ENCODE results near the gene IL32.
A peak's percentile ranks its signal among the peaks of the same experiment; 100 is the strongest.
"Not testable (repeated sequence)": the region's sequence is repeated elsewhere in the genome, so short reads cannot be mapped to it uniquely, and the experiment has no call there.

The IL32 gene

DNA sequence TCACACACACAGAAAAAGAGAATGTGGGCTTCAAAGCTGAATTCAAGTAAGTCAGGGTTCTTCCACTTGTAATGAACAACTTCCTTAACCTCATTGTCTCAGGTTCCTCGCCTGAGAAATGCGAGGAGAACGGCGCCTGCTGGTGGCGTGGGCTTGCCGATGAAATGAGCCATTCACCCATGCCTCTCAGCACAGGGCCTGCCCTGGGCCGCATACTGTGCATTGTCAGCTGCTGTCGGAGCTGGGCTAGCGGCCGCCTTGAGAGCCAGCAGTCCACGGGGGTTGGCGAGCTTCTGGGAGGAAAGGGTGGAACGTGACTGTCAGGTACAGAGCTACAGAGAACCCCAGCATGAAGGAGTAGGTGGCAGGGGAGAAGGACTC lies 12.1 kb upstream of the IL32 start:
- DNase-seq, result not testable (repeated sequence)

- no peak for DNase-seq
Measured at GRCh38 chr16:3054965-3055733, 10.3 kb upstream of the IL32 start.

DNA sequence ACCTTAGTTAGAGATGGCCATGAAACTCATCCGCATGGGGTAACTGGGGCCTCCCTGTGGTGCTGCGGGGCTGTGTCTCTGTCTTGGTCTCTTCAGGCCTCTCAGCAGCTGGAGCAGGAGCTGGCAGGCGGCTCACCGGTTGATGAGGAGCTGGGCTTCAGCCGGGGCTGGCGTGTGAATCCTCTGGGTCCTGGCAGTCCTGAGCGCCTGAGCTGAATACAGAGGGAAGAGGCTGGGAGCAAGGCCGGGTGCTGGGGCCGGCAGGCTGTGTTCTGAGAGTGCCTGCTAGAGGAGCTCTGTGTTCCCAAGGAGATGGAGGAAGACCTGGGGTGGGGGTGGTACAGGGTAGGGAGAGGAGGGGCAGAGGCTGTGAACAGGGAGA lies 9.7 kb upstream of the IL32 start:
- DNase-seq, result not testable (repeated sequence)

DNA sequence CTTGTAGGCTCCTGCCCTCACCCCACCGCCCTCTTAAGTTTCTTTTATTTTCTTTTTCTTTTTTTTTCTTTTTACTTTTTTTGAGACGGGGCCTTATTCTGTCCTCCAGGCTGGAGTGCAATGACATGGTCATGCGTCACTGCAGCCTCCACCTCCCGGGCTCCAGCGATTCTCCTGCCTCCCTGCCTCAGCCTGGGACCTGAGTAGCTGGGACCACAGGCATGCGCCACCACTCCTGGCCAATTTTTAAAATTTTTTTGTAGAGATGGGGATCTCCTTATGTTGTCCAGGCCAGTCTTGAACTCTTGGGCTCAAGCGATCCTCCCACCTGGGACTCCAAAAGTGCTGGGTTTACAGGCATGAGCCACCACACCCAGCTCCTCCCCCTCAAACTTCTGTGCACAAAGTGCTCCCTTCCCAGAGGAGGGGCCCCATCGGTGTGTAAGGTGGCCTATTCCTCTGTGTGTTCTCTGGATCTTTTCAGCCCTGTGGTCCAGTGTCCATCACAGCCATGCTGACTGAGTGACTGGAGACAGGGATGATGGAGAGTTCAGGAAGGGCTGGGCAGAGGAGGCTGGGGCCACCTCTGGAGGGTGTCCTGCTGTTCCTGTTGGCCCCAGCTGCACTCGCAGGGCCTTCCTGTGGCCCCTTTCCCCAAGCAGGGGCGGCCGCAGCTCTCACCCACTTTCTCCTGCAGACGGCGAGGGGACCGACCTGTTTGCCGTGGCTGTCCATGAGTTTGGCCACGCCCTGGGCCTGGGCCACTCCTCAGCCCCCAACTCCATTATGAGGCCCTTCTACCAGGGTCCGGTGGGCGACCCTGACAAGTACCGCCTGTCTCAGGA lies 8.9 kb upstream of the IL32 start:
- no peak for DNase-seq

- no peak for DNase-seq
Measured at GRCh38 chr16:3057181-3058138, 8.0 kb upstream of the IL32 start.

DNA sequence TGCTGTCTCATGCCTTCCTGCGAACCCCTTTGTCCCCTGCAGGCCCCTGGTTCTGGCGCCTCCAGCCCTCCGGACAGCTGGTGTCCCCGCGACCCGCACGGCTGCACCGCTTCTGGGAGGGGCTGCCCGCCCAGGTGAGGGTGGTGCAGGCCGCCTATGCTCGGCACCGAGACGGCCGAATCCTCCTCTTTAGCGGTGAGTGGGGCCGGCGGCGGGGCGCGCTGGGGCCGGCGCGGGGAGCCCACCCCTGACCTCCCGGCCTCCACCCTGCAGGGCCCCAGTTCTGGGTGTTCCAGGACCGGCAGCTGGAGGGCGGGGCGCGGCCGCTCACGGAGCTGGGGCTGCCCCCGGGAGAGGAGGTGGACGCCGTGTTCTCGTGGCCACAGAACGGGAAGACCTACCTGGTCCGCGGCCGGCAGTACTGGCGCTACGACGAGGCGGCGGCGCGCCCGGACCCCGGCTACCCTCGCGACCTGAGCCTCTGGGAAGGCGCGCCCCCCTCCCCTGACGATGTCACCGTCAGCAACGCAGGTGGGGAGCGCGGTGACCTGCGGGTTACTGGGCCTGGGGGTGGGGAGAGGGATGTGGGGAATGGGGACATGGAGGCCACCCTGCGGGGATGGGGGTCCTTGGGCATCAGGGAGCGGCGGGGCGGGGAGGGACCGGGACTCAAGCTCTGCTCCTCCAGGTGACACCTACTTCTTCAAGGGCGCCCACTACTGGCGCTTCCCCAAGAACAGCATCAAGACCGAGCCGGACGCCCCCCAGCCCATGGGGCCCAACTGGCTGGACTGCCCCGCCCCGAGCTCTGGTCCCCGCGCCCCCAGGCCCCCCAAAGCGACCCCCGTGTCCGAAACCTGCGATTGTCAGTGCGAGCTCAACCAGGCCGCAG lies 7.1 kb upstream of the IL32 start:
- no peak for DNase-seq

DNA sequence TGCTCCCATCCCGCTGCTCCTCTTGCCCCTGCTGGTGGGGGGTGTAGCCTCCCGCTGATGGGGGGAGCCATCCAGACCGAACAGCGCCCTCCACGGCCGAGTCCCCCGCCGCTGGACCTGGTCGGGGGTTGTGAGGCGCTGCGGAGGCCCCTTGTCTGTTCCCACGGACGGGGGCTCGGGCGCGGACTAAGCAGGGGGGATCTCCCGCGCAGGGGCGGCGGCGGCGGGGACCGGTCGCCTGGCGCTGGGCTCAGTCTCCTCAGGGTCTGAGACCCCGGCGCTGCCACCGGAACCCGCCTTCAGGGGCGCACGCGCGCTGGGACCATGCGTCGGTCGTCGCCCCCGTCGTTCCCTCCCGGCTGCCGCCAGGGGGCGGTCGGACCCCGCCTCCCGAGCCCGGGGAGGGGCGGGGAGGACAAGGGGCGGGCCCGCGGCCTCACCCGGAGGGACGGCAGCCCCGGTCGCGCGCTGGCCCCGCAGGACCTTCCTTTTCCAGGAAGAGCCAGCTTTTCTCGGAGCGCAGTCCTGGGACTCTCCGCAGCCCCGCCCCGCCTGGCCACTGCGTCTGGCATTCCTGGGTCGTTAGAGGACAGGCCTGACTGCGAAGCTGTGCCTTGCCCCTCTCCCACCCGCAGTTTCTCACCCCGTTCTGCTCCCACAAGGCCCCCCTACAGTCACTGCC lies 6.3 kb upstream of the IL32 start:
- peak; percentile 81 for DNase-seq

- DNase-seq, result no peak
Measured at GRCh38 chr16:3059723-3060242, 5.7 kb upstream of the IL32 start.

DNA sequence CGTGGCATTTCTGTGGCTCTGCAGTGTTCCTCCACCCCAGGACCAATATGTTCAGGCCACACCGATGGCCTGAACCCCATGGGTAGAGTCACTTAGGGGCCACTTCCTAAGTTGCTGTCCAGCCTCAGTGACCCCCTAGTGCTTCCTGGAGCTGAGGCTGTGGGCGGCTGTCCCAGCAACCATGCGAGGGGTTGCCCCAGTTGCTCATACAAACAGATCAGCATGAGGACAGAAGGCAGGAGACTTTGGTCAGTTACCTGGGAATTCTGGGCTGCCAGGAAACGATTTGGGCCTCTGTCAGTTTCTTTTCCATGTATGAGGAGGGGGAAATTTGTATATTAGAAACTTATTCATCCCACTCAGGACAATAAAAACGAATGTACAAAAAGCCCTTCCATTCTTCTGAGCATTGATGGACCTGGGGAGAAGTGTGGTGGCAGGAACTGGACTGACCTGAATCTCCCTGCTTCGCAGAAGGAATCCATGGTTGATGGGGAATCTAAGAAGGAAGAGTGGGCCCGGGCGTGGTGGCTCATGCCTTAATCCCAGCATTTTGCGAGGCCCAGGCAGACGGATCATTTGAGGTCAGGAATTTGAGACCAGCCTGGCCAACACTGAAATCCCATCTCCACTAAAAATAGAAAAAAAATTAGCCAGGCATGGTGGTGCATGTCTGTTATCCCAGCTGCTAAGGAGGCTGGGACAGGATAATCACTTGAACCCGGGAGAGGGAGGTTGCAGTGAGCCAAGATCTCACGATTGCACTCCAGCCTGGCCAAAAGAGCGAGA lies 4.9 kb upstream of the IL32 start:
- no peak for DNase-seq

- DNase-seq, result no peak
Measured at GRCh38 chr16:3062553-3062952, 2.9 kb upstream of the IL32 start.

- DNase-seq, result no peak
Measured at GRCh38 chr16:3063625-3064386, 1.6 kb upstream of the IL32 start.

DNA sequence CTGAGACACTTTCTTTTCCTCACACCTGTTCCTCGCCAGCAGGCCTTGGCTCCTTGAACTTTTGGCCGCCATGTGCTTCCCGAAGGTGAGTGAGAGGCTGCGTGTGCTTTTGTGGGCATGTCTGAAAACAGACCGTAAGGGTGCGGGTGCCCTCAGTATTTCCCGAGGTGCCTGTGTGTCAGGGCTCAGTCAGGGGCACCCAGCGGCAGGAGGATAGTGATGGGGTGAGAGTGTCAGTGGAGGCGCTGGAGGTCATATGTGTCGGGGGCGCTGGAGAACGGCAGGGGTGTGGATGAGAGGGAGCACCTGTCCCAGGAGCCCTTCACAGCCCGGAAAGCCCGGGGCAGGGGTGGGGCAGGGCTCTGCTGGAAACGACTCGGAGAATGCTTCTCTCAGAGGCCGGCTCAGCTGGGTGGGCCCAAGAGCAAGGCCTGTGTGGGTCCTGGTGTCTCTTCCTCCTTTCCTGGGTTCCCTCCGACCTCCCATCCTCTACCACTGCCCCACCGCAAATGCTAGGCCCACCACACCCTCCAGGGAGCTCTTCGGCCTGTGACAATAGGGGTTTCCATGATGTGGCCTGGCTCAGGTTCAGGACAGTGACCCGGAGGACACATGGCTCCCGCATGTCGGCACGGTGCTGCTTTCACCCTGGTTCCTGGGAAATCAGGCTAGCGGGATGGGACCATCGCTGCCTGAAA lies 451 bp downstream of the IL32 start:
- DNase-seq, result no peak

GRCh38 chr16:3066440-3066748 lies 954 bp downstream of the IL32 start:
- DNase-seq, result no peak

DNA sequence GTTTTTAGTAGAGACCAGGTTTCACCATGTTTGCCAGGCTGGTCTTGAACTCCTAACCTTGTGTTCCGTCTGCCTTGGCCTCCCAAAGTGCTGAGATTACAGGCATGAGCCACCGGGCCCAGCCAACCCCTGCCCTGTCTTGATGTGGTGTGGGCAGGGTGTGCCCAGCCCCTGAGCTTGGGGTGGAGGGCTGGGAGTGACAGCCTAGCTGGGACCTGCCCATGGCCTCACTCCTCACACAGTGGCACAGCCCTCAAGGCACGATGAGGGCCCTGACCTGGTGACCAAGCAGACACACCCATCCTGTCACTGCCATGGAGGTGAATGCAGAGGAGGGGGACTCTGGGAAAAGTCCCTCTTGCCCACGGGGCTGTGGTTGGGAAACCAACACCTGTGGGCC lies 3.0 kb downstream of the IL32 start:
- DNase-seq, result no peak

DNA sequence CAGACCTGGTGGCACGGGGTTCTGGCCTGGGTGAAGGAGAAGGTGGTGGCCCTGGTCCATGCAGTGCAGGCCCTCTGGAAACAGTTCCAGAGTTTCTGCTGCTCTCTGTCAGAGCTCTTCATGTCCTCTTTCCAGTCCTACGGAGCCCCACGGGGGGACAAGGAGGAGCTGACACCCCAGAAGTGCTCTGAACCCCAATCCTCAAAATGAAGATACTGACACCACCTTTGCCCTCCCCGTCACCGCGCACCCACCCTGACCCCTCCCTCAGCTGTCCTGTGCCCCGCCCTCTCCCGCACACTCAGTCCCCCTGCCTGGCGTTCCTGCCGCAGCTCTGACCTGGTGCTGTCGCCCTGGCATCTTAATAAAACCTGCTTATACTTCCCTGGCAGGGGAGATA lies 3.7 kb downstream of the IL32 start:
- DNase-seq, result not testable (repeated sequence)

DNA sequence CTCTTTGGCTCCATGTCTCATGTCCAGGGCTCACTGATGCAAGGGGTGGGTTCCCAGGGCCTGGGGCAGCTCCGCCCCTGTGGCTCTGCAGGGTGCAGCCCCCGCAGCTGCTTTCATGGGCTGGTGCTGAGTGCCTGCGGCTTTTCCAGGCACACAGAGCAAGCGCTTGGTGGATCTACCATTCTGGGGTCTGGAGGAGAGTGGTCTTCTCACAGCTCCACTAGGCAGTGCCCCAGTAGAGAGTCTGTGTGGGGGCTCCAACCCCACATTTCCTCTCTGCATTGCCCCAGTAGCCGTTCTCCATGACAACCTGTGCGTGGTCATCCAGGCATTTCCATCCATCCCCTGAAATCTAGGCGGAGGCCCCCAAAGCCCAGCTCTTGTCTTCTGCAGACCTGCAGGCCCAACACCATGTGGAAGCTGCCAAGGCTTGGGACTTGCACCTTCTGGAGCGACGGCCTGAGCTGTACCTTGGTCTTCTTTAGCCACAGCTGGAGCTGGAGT lies 5.2 kb downstream of the IL32 start:
- DNase-seq, result no peak

- no peak for DNase-seq
Measured at GRCh38 chr16:3071655-3072054, 6.2 kb downstream of the IL32 start.

GRCh38 chr16:3072148-3072547 lies 6.7 kb downstream of the IL32 start:
- not testable (repeated sequence) for DNase-seq
